Type B pancreatic cell (in vitro differentiated cells): Measurements from ENCODE around the gene NRIP1. TPM values are rescaled to one million over a fixed set of nuclear protein-coding genes. Genes with fewer than 3 reads are reported as not detected.

Source experiments
- DNase-seq: peaks from one replicate; pipeline ENCODE4 v3.0.0; 2021; ENCODE audit warnings: mixed read lengths; ENCODE audit not compliant: unreplicated experiment; ENCODE audit errors: extremely low spot score
- H3K27ac Mint-ChIP-seq: 2 replicates; pipeline ENCODE4 v1.8.0; 2021; ENCODE audit warnings: mild to moderate bottlenecking, mixed read lengths
- H3K27me3 Mint-ChIP-seq: 2 replicates; pipeline ENCODE4 v1.8.0; 2021; ENCODE audit warnings: mixed read lengths
- H3K36me3 Mint-ChIP-seq: 2 replicates; pipeline ENCODE4 v1.8.0; 2021; ENCODE audit warnings: mixed read lengths
- H3K4me1 Mint-ChIP-seq: one replicate; pipeline ENCODE4 v1.8.0; 2021; ENCODE audit warnings: mixed read lengths; ENCODE audit not compliant: unreplicated experiment
- H3K4me3 Mint-ChIP-seq: 2 replicates; pipeline ENCODE4 v1.8.0; 2021; ENCODE audit warnings: mild to moderate bottlenecking, mixed read lengths
- H3K9me3 Mint-ChIP-seq: 2 replicates; pipeline ENCODE4 v1.8.0; 2021; ENCODE audit warnings: mixed read lengths
- CTCF ChIP-seq: fragments of 200-600 bp; sonication (generic); conservative IDR thresholded peaks from 2 replicates; pipeline ENCODE4 v1.5.0; 2021; ENCODE audit warnings: antibody characterized with exemption, mild to moderate bottlenecking
- total RNA-seq: library from RNA; stranded (reverse); gene quantifications from 2 replicates; pipeline ENCODE4 v1.2.1, GENCODE V29; 2021; ENCODE audit warnings: low replicate concordance

The NRIP1 gene
- total RNA-seq, 1 donor from 2014 or later: 88.6 TPM

- no peaks in the 10 kb centered on the region for H3K9me3 Mint-ChIP-seq
- H3K36me3 Mint-ChIP-seq: no peaks in the 10 kb centered on the region
- no peaks in the 10 kb centered on the region for H3K27me3 Mint-ChIP-seq
- TF ChIP-seq CTCF: no peak
- no peak overlapping the region for H3K4me3 Mint-ChIP-seq
- H3K27ac Mint-ChIP-seq: no peak overlapping the region
- H3K4me1 Mint-ChIP-seq: no peaks in the 10 kb centered on the region
- DNase-seq: no peak
Measured at GRCh38 chr21:15078180-15078579, 13.4 kb upstream of the NRIP1 start.

- no peak overlapping the region for H3K27ac Mint-ChIP-seq
- H3K9me3 Mint-ChIP-seq: no peaks in the 10 kb centered on the region
- DNase-seq: no peak
- no peaks in the 10 kb centered on the region for H3K36me3 Mint-ChIP-seq
- no peaks in the 10 kb centered on the region for H3K27me3 Mint-ChIP-seq
- H3K4me3 Mint-ChIP-seq: no peak overlapping the region
- H3K4me1 Mint-ChIP-seq: peaks cover under 1% of the 10 kb centered on the region
- TF ChIP-seq CTCF: no peak
Measured at GRCh38 chr21:15077529-15078145, 12.8 kb upstream of the NRIP1 start.

GRCh38 chr21:15076730-15077129, 11.9 kb upstream of the NRIP1 start:
- Mint-ChIP-seq H3K27ac (no peak overlapping the region), H3K9me3 (no peaks in the 10 kb centered on the region), H3K4me3 (no peak overlapping the region), H3K36me3 (no peaks in the 10 kb centered on the region), H3K4me1 (peaks cover 6% of the 10 kb centered on the region), H3K27me3 (no peaks in the 10 kb centered on the region)
- no peak for TF ChIP-seq CTCF
- DNase-seq: no peak

- Mint-ChIP-seq H3K27ac (no peak overlapping the region), H3K4me3 (no peak overlapping the region), H3K9me3 (no peaks in the 10 kb centered on the region), H3K27me3 (no peaks in the 10 kb centered on the region), H3K36me3 (no peaks in the 10 kb centered on the region), H3K4me1 (peaks cover 10% of the 10 kb centered on the region)
- no peak for TF ChIP-seq CTCF
- no peak for DNase-seq
Measured at GRCh38 chr21:15071009-15071408, 6.2 kb upstream of the NRIP1 start.

- H3K27ac Mint-ChIP-seq: peak overlapping the region; percentile 98
- no peaks in the 10 kb centered on the region for H3K27me3 Mint-ChIP-seq
- H3K4me3 Mint-ChIP-seq: peak overlapping the region; percentile 99
Measured at GRCh38 chr21:15066123-15066575, 1.3 kb upstream of the NRIP1 start.

More at GRCh38 chr21:15066123-15066575, 1.3 kb upstream of the NRIP1 start:
- Mint-ChIP-seq H3K9me3 (no peaks in the 10 kb centered on the region), H3K4me1 (peaks cover 18% of the 10 kb centered on the region), H3K36me3 (peaks cover 11% of the 10 kb centered on the region)
- no peak for DNase-seq
- no peak for TF ChIP-seq CTCF
